ENCODE data around the gene OR2C3. TPM values are rescaled to one million over a fixed set of nuclear protein-coding genes. Genes with fewer than 3 reads are reported as not detected.

The OR2C3 gene
- polyA plus RNA-seq, 1 donor from 2014 or later, result not detected

DNA sequence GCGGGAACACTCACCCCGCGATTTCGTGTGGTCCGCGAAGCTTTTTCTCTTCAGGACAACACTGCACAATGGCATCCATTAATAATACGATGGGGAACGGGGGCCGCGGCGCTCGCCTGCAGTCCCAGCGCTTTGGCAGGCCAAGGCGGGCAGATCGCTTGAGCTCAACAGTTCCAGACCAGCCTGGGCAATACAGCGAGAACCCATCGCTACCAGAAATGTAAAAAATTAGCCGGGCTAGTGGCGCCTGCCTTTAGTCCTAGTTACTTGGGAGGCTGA lies 17.7 kb downstream of the OR2C3 start:
- Histone ChIP-seq H3K9me3 (ENCODE audit: low read length) (no peaks in the 10 kb centered on the region), H3K27me3 (ENCODE audit: insufficient read depth, low read depth, low read length) (no peaks in the 10 kb centered on the region), H3F3A (ENCODE audit: insufficient read depth, low read length, poor library complexity, severe bottlenecking) (no peaks in the 10 kb centered on the region), H3K4me2 (ENCODE audit: low read length) (no peak overlapping the region), H4K20me1 (ENCODE audit: insufficient read depth) (no peaks in the 10 kb centered on the region), H3K27ac (ENCODE audit: low read length) (no peak overlapping the region), H3K36me3 (ENCODE audit: insufficient read depth, low read length) (no peaks in the 10 kb centered on the region), H3K4me3 (ENCODE audit: low read length) (no peak overlapping the region), H3K9ac (ENCODE audit: low read length) (no peak overlapping the region), H3K9me2 (ENCODE audit: insufficient read depth, low read length) (no peaks in the 10 kb centered on the region), H3K79me2 (replicated peaks; ENCODE audit: insufficient read depth, low read length) (no peaks in the 10 kb centered on the region), H2AFZ (ENCODE audit: low read depth, low read length) (no peak overlapping the region)
- TF ChIP-seq, protein P1, sequence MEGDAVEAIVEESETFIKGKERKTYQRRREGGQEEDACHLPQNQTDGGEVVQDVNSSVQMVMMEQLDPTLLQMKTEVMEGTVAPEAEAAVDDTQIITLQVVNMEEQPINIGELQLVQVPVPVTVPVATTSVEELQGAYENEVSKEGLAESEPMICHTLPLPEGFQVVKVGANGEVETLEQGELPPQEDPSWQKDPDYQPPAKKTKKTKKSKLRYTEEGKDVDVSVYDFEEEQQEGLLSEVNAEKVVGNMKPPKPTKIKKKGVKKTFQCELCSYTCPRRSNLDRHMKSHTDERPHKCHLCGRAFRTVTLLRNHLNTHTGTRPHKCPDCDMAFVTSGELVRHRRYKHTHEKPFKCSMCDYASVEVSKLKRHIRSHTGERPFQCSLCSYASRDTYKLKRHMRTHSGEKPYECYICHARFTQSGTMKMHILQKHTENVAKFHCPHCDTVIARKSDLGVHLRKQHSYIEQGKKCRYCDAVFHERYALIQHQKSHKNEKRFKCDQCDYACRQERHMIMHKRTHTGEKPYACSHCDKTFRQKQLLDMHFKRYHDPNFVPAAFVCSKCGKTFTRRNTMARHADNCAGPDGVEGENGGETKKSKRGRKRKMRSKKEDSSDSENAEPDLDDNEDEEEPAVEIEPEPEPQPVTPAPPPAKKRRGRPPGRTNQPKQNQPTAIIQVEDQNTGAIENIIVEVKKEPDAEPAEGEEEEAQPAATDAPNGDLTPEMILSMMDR (IDR thresholded peaks at IDR 0.05; ENCODE audit: poor library complexity, severe bottlenecking), result no peak
- TF ChIP-seq RAD21 (conservative IDR thresholded peaks at IDR 0.05) (no peak), SMC3 (conservative IDR thresholded peaks at IDR 0.05; ENCODE audit: poor library complexity) (no peak), EP300 (conservative IDR thresholded peaks at IDR 0.05; ENCODE audit: poor library complexity, severe bottlenecking) (no peak), MXI1 (conservative IDR thresholded peaks at IDR 0.05; ENCODE audit: poor library complexity, severe bottlenecking) (no peak), POLR2AphosphoS5 (IDR thresholded peaks at IDR 0.05) (no peak), TAF1 (IDR thresholded peaks at IDR 0.05; ENCODE audit: low read depth) (no peak), EZH2 (IDR thresholded peaks at IDR 0.05; ENCODE audit: borderline replicate concordance, insufficient read depth, low read length, poor library complexity, severe bottlenecking) (no peak)
- TF ChIP-seq, protein P2, sequence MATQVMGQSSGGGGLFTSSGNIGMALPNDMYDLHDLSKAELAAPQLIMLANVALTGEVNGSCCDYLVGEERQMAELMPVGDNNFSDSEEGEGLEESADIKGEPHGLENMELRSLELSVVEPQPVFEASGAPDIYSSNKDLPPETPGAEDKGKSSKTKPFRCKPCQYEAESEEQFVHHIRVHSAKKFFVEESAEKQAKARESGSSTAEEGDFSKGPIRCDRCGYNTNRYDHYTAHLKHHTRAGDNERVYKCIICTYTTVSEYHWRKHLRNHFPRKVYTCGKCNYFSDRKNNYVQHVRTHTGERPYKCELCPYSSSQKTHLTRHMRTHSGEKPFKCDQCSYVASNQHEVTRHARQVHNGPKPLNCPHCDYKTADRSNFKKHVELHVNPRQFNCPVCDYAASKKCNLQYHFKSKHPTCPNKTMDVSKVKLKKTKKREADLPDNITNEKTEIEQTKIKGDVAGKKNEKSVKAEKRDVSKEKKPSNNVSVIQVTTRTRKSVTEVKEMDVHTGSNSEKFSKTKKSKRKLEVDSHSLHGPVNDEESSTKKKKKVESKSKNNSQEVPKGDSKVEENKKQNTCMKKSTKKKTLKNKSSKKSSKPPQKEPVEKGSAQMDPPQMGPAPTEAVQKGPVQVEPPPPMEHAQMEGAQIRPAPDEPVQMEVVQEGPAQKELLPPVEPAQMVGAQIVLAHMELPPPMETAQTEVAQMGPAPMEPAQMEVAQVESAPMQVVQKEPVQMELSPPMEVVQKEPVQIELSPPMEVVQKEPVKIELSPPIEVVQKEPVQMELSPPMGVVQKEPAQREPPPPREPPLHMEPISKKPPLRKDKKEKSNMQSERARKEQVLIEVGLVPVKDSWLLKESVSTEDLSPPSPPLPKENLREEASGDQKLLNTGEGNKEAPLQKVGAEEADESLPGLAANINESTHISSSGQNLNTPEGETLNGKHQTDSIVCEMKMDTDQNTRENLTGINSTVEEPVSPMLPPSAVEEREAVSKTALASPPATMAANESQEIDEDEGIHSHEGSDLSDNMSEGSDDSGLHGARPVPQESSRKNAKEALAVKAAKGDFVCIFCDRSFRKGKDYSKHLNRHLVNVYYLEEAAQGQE (IDR thresholded peaks at IDR 0.05; ENCODE audit: borderline replicate concordance), result no peak

DNA sequence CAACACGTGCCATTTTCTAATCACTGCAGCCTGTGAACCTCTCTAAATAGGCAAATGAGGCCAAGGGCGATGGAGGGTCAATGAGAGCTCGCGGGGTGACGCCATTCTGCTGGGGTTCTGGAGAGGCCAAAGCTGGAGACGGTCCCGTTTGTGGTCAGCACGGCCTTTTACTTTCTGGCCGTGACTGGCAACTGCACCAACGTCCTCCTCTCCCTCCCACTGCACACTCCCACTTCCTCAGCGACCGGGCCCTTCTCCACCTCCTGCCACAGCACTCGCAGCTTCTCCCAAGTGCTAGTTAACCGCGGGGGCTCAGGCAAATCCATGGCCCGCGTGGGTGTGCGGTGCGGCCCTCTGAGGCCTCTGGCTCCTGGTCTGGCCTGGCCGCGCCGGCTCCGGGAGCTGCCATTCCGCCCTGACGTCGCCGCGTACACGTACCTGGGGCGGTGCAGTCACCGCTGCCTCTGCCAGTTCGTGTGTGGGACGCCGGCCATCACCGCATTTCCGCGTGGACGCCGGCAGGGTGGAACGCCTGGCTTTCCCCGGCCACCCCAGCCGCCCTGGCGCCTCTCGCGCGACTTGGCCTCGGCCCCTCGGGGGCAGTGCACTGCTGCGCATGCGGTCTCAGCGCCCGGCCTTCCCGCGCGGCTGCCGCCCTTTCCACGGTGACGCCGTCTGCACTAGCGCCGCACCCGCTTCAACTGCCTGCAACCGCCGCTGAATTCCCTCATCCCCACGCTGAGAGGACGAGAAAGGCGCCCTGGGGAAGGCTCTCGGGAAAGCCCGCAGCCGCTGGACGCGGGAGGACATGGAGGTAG lies 18.2 kb downstream of the OR2C3 start:
- H3K27me3 ChIP-seq (ENCODE audit: insufficient read depth, low read depth, low read length), result no peaks in the 10 kb centered on the region
- H2AFZ ChIP-seq (ENCODE audit: low read depth, low read length), result no peak overlapping the region
- H4K20me1 ChIP-seq (ENCODE audit: insufficient read depth), result no peaks in the 10 kb centered on the region
- H3K36me3 ChIP-seq (ENCODE audit: insufficient read depth, low read length), result no peaks in the 10 kb centered on the region
- no peaks in the 10 kb centered on the region for H3F3A ChIP-seq (ENCODE audit: insufficient read depth, low read length, poor library complexity, severe bottlenecking)
- no peak overlapping the region for H3K27ac ChIP-seq (ENCODE audit: low read length)
- H3K9me2 ChIP-seq (ENCODE audit: insufficient read depth, low read length), result no peaks in the 10 kb centered on the region
- no peaks in the 10 kb centered on the region for H3K9me3 ChIP-seq (ENCODE audit: low read length)
- H3K9ac ChIP-seq (ENCODE audit: low read length), result no peak overlapping the region
- no peak for TF ChIP-seq EZH2 (IDR thresholded peaks at IDR 0.05; ENCODE audit: borderline replicate concordance, insufficient read depth, low read length, poor library complexity, severe bottlenecking)
- TF ChIP-seq TAF1 (IDR thresholded peaks at IDR 0.05; ENCODE audit: low read depth), result no peak
- TF ChIP-seq SMC3 (conservative IDR thresholded peaks at IDR 0.05; ENCODE audit: poor library complexity), result no peak
- TF ChIP-seq EP300 (conservative IDR thresholded peaks at IDR 0.05; ENCODE audit: poor library complexity, severe bottlenecking), result no peak
- TF ChIP-seq MXI1 (conservative IDR thresholded peaks at IDR 0.05; ENCODE audit: poor library complexity, severe bottlenecking), result no peak
- TF ChIP-seq RAD21 (conservative IDR thresholded peaks at IDR 0.05), result no peak
- TF ChIP-seq POLR2AphosphoS5 (IDR thresholded peaks at IDR 0.05), result no peak
- TF ChIP-seq, protein P1 (IDR thresholded peaks at IDR 0.05; ENCODE audit: poor library complexity, severe bottlenecking), result no peak
- TF ChIP-seq, protein P2 (IDR thresholded peaks at IDR 0.05; ENCODE audit: borderline replicate concordance), result no peak
- H3K4me2 ChIP-seq (ENCODE audit: low read length), result no peak overlapping the region
- H3K4me3 ChIP-seq (ENCODE audit: low read length), result no peak overlapping the region
- no peaks in the 10 kb centered on the region for H3K79me2 ChIP-seq (replicated peaks; ENCODE audit: insufficient read depth, low read length)
